K562 (cell line): ENCODE data around the gene FADD. TPM values are rescaled to one million over a fixed set of nuclear protein-coding genes. Genes with fewer than 3 reads are reported as not detected.

ENCODE experiments used
- ATAC-seq: fragments of 200-7000 bp; cut with Tn5 transposase; 3 replicates; pipeline ENCODE4 v1.9.1; 2020; ENCODE audit warnings: moderate library complexity
- BruUV-seq: library from RNA; stranded (reverse); fragments of 400-500 nt; replicated peaks from 2 replicates; lab custom pipeline; 2021; lab: Mats Ljungman, UMichigan
- CTCF ChIA-PET: fragments of 300-600 bp; formaldehyde crosslinking; extraction: SDS; loops from one replicate; lab custom pipeline; 2021; ENCODE audit warnings: low intra/inter-chr PET ratio; lab: Yijun Ruan, JAX
- POLR2A ChIA-PET: fragments of 300-600, 350-650 bp; sonication (Branson Sonifier 250); formaldehyde crosslinking; extraction: SDS; loops from one replicate; lab custom pipeline; 2021; ENCODE audit warnings: antibody characterized with exemption, inconsistent platforms; lab: Yijun Ruan, JAX
- DNase-seq, 4 experiments: peaks; one replicate each; pipeline versions ENCODE4 v3.0.0 to v3.0.0-alpha.2; 2011 to 2018; ENCODE audit warnings: low spot score in 3 of 4, mixed read lengths in 3 of 4; ENCODE audit errors: extremely low read depth in 1 of 4
- FAIRE-seq: peaks from 2 replicates; lab custom pipeline; 2011; peaks lifted over from hg19 to GRCh38; lab: Jason Lieb, UNC
- H2AFZ ChIP-seq: 2 replicates; pipeline ENCODE4 v1.6.0; 2011; ENCODE audit warnings: low read depth, low read length, control low read depth, inconsistent platforms
- H3K27ac ChIP-seq: fragments of 200-600 bp; 3 replicates; pipeline ENCODE4 v1.8.0; 2011; ENCODE audit warnings: low read depth, mild to moderate bottlenecking, control low read depth, inconsistent platforms, low read length, moderate library complexity, mixed read lengths; ENCODE audit errors: extremely low read depth
- H3K27me3 ChIP-seq, 2 experiments: fragments of 300-600 bp in 1 of 2; 2 replicates in 1 of 2; 3 replicates in 1 of 2; pipeline versions ENCODE4 v1.6.0 to v1.8.0; 2011; ENCODE audit warnings: inconsistent platforms in 2 of 2, low read length in 2 of 2, mild to moderate bottlenecking in 1 of 2, mixed read lengths in 1 of 2, moderate library complexity in 1 of 2; ENCODE audit not compliant: control insufficient read depth in 2 of 2, insufficient read depth in 2 of 2
- H3K36me3 ChIP-seq: fragments of 300-600 bp; 3 replicates; pipeline ENCODE4 v1.8.0; 2011; ENCODE audit warnings: mild to moderate bottlenecking, low read length, inconsistent platforms; ENCODE audit not compliant: control insufficient read depth, insufficient read depth
- H3K4me1 ChIP-seq, 2 experiments: fragments of 200-600 bp in 1 of 2; replicated peaks in 1 of 2; 2 replicates in 1 of 2; 3 replicates in 1 of 2; pipeline versions ENCODE4 v1.5.1 to v1.8.0; 2011; ENCODE audit warnings: inconsistent platforms in 2 of 2, low read length in 2 of 2, mild to moderate bottlenecking in 1 of 2, mixed read lengths in 1 of 2, moderate library complexity in 1 of 2; ENCODE audit not compliant: control insufficient read depth in 2 of 2, insufficient read depth in 2 of 2
- H3K4me2 ChIP-seq: 2 replicates; pipeline ENCODE4 v1.6.1; 2011; ENCODE audit warnings: low read length, control low read depth, inconsistent platforms, mixed read lengths; ENCODE audit not compliant: insufficient read depth
- H3K4me3 ChIP-seq: fragments of 200-600 bp; sonication (generic), shearing (Covaris generic); 2 replicates; pipeline ENCODE4 v1.5.1; 2016; ENCODE audit warnings: control low read depth, inconsistent platforms
- H3K79me2 ChIP-seq: fragments of 200-600 bp; 3 replicates; pipeline ENCODE4 v1.8.0; 2011; ENCODE audit warnings: low read length, inconsistent platforms; ENCODE audit not compliant: control insufficient read depth, insufficient read depth
- H3K9ac ChIP-seq, 2 experiments: 2 replicates each; pipeline versions ENCODE4 v1.6.0 to v1.6.1; 2011; ENCODE audit warnings: low read depth in 2 of 2, low read length in 2 of 2, control low read depth in 1 of 2, inconsistent platforms in 1 of 2, mild to moderate bottlenecking in 1 of 2, mixed read lengths in 1 of 2; ENCODE audit not compliant: insufficient read depth in 1 of 2
- H3K9me1 ChIP-seq: one replicate; pipeline ENCODE4 v1.6.0; 2011; ENCODE audit warnings: inconsistent platforms, mild to moderate bottlenecking, low read length, moderate library complexity; ENCODE audit not compliant: control insufficient read depth, insufficient read depth
- H3K9me3 ChIP-seq: replicated peaks from 2 replicates; pipeline ENCODE4 v1.5.1; 2011; ENCODE audit warnings: low read depth, low read length, inconsistent platforms; ENCODE audit not compliant: control insufficient read depth, insufficient read depth
- H4K20me1 ChIP-seq: replicated peaks from 2 replicates; pipeline ENCODE4 v1.6.1; 2011; ENCODE audit warnings: low read length, inconsistent platforms, mixed read lengths; ENCODE audit not compliant: control insufficient read depth, insufficient read depth
- BCOR ChIP-seq: fragments of 450-650 bp; IDR thresholded peaks from 2 replicates; pipeline ENCODE4 v1.6.1; 2016
- BRCA1 ChIP-seq, 2 experiments: fragments of 450-650 bp in 1 of 2; sonication (generic) in 1 of 2; formaldehyde crosslinking in 1 of 2; IDR thresholded peaks; 2 replicates each; pipeline versions ENCODE4 v1.5.0 to v1.6.1; 2017 to 2020; ENCODE audit warnings: mild to moderate bottlenecking in 1 of 2, missing genetic modification reagents in 1 of 2
- CBX1 ChIP-seq: sonication (generic); IDR thresholded peaks from 2 replicates; pipeline ENCODE4 v1.6.1; 2016; ENCODE audit warnings: antibody characterized with exemption, low read depth, mild to moderate bottlenecking
- FOXJ2 ChIP-seq: fragments of 200-800 bp; sonication (Bioruptor generic); IDR thresholded peaks from 2 replicates; pipeline ENCODE4 v1.6.1; 2016; ENCODE audit warnings: missing genetic modification characterization, missing compliant biosample characterization
- FOXK2 ChIP-seq, 2 experiments: fragments of 450-650 bp; IDR thresholded peaks in 1 of 2; conservative IDR thresholded peaks in 1 of 2; 2 replicates each; pipeline ENCODE4 v1.6.1; 2016; ENCODE audit warnings: low read depth in 2 of 2, mild to moderate bottlenecking in 1 of 2
- GATAD2A ChIP-seq: fragments of 450-650 bp; IDR thresholded peaks from 2 replicates; pipeline ENCODE4 v1.6.1; 2017
- KLF6 ChIP-seq: fragments of 250-450 bp; sonication (Bioruptor Pico); IDR thresholded peaks from 2 replicates; pipeline ENCODE4 v1.4.0; 2020; ENCODE audit warnings: mild to moderate bottlenecking, moderate library complexity, borderline replicate concordance
- L3MBTL2 ChIP-seq: fragments of 450-650 bp; IDR thresholded peaks from 2 replicates; pipeline ENCODE4 v1.6.1; 2016; ENCODE audit warnings: mild to moderate bottlenecking, moderate library complexity
- NCOA6 ChIP-seq: fragments of 450-650 bp; IDR thresholded peaks from 2 replicates; pipeline ENCODE4 v1.6.1; 2017; ENCODE audit warnings: mild to moderate bottlenecking
- RUNX1 ChIP-seq: sonication (generic); IDR thresholded peaks from 2 replicates; pipeline ENCODE4 v1.6.1; 2016; ENCODE audit warnings: antibody characterized with exemption, low read depth
- SMC3 ChIP-seq: conservative IDR thresholded peaks from 2 replicates; pipeline ENCODE4 v1.6.1; 2011; ENCODE audit warnings: low read depth, low read length, improper control_type of control experiment; ENCODE audit not compliant: insufficient read depth
- TEAD4 ChIP-seq, 2 experiments: sonication (generic) in 1 of 2; formaldehyde crosslinking in 1 of 2; IDR thresholded peaks; 2 replicates each; pipeline versions ENCODE4 v1.6.1 to v1.8.0; 2012 to 2022; ENCODE audit warnings: borderline replicate concordance in 1 of 2, inconsistent platforms in 1 of 2, low read length in 1 of 2, mild to moderate bottlenecking in 1 of 2, missing genetic modification reagents in 1 of 2
- TSHZ1 ChIP-seq: fragments of 250-450 bp; sonication (Bioruptor Pico); IDR thresholded peaks from 2 replicates; pipeline ENCODE4 v1.4.0; 2020; ENCODE audit warnings: mild to moderate bottlenecking, moderate library complexity
- U2AF2 ChIP-seq: fragments of 200-400 bp; formaldehyde crosslinking; optimal IDR thresholded peaks from 2 replicates; pipeline ENCODE3; 2017; ENCODE audit warnings: low read depth, mild to moderate bottlenecking, low read length
- YBX1 ChIP-seq: fragments of 450-650 bp; IDR thresholded peaks from 2 replicates; pipeline ENCODE4 v1.7.1; 2016; ENCODE audit warnings: mild to moderate bottlenecking
- ZNF184 ChIP-seq: sonication (generic); formaldehyde crosslinking; IDR thresholded peaks from 2 replicates; pipeline ENCODE4 v1.5.0; 2020; ENCODE audit warnings: missing genetic modification reagents
- ZNF253 ChIP-seq: fragments of 250-450 bp; sonication (Bioruptor Pico); conservative IDR thresholded peaks from 2 replicates; pipeline ENCODE4 v1.6.1; 2021; ENCODE audit warnings: mild to moderate bottlenecking
- ZNF507 ChIP-seq: conservative IDR thresholded peaks from 2 replicates; pipeline ENCODE4 v1.6.1; 2017; ENCODE audit warnings: missing genetic modification characterization, missing compliant biosample characterization
- ZNF699 ChIP-seq: fragments of 250-450 bp; sonication (Bioruptor Pico); IDR thresholded peaks from 2 replicates; pipeline ENCODE4 v1.8.0; 2021; ENCODE audit warnings: mild to moderate bottlenecking, moderate library complexity; ENCODE audit not compliant: insufficient replicate concordance
- WGBS: fragments of 100-300 bp; shearing (Covaris generic); methylation state at CpG from one replicate; pipeline ENCODE4 v1.1.6; 2016; ENCODE audit warnings: low coverage, mixed read lengths; ENCODE audit not compliant: insufficient coverage; ENCODE audit errors: missing lambda C conversion rate; 5-methylcytosine and 5-hydroxymethylcytosine counted together
- in situ Hi-C: fragments of 300-500 bp; cut with MboI; formaldehyde crosslinking; loops from 4 replicates; pipeline ENCODE4 v1.15.0; 2018; ENCODE audit warnings: inconsistent platforms, mixed read lengths
- intact Hi-C: fragments of 100-400 bp; cut with micrococcal nuclease; formaldehyde crosslinking; loops from 2 replicates; pipeline ENCODE4 v1.14.2; 2022
- polyA plus RNA-seq, 8 experiments: library from polyadenylated mRNA; depleted of rRNA in 4 of 8; stranded (reverse) in 5 of 8; unstranded in 3 of 8; fragments of >200 nt; fragmentation: Nextera tagmentation in 2 of 8; fragmentation: Illumina TruSeq in 1 of 8; extraction: Ambion mirVana in 2 of 8; extraction: Trizol in 1 of 8; gene quantifications; 2 replicates each; pipeline versions ENCODE4 v1.2.1 to v1.2.3, GENCODE V29; 2011 to 2014; ENCODE audit warnings: inconsistent platforms in 1 of 8, missing spikeins in 1 of 8
- total RNA-seq, 7 experiments: library from RNA; depleted of rRNA in 6 of 7; stranded (reverse); fragments of >200 nt in 6 of 7; fragmentation: Illumina TruSeq in 2 of 7; extraction: Trizol in 2 of 7; gene quantifications; 2 replicates each; pipeline versions ENCODE4 v1.2.1 to v1.2.3, GENCODE V29; 2011 to 2021; ENCODE audit warnings: low replicate concordance in 1 of 7
- TF ChIP-seq, protein P1 (sequence below): fragments of 250-450 bp; sonication (Bioruptor Pico); IDR thresholded peaks from 2 replicates; pipeline ENCODE4 v1.9.0; 2021; ENCODE audit warnings: mild to moderate bottlenecking

The FADD gene
- total and polyA plus RNA-seq, 9 of the 15 experiments (the other 6 are each of a cell fraction or from before 2014, with no cell fraction given) = 0.29 to 26.9 (median 20.4) TPM

DNA sequence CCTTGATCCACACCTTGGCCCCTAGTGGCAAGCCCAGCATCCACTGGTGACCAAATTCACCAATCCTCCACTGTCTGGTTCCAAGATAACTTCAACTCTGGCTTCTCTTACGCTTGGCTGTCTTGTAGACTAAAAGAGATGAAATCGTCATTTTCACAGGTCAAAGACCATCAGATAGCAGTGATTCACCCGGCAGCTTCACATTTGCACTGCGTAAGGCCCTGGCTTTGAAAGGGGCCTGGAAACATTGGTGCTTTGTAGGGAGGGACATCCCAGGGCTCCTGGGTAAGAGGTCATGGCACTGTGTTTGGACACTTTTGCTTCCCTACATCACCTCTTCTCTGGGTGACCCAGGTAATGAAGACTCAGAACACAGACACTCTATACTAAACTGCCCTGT lies 30.1 kb upstream of the FADD start (continued):
- TF ChIP-seq KLF6 = no peak
- TF ChIP-seq YBX1 = no peak
- TF ChIP-seq, protein P1, sequence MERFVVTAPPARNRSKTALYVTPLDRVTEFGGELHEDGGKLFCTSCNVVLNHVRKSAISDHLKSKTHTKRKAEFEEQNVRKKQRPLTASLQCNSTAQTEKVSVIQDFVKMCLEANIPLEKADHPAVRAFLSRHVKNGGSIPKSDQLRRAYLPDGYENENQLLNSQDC (CRISPR knock-in tag) = no peak
- TF ChIP-seq ZNF699 = no peak
- no peak for TF ChIP-seq TEAD4 (IDR thresholded peaks at IDR 0.05; ENCODE audit: low read length)
- TF ChIP-seq TEAD4 (CRISPR knock-in tag; IDR thresholded peaks at IDR 0.05; ENCODE audit: borderline replicate concordance) = no peak

DNA sequence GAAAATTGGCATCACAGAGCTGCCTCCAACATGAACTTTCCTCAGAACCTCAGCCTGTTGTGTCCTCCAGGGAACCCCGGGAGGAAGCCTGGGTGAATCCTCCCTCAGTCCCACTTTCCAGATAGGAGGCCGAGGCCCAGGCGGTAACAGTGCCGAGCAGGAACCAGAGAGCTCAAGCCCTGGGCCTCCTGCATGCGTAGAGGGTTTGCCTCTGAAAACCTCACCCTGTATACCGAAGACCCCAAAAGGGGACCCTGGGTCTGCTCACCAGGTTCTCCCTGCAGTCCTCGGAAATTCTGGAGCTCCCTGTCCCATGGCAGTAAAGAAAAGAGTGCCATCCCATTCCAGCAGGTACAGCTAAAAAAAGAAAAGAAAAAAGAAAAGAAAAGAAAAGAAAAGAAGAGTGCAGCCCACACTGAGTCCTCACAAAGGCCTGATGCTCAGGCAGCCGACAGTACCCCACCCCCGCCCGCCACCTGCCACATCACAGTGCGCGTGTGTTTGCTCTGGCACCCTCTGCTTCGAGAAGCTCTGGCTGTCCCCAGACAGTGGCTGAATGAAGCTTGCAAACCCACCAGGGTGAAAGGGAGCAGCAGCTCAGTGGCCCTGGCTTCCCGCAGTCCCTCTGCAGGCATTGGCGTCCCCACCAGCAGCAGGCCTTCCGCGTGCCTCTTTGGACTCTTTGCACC lies 28.4 kb upstream of the FADD start:
- H3K9me1 ChIP-seq = no peaks in the 10 kb centered on the region
- no peaks in the 10 kb centered on the region for H3K79me2 ChIP-seq
- FAIRE-seq = no peak
- peaks cover 5% of the 10 kb centered on the region; the same call in 1 of the 2 replicates for H4K20me1 ChIP-seq
- intact Hi-C loops (no loop called here), in situ Hi-C loops (no loop called here)
- POLR2A ChIA-PET = no interaction called here
- no peak overlapping the region for H3K9ac ChIP-seq
- peaks cover 0 to 20% of the 10 kb centered on the region in 2 experiments; a peak in 3 of 5 replicates for H3K4me1 ChIP-seq
- H3K4me3 ChIP-seq = no peak overlapping the region
- no peaks in the 10 kb centered on the region for H3K9me3 ChIP-seq
- peak overlapping the region; percentile 63; the same call in 1 of the 2 replicates for H2AFZ ChIP-seq
- 40% methylated on average over 16 of the region's 17 CpGs for WGBS
- CTCF ChIA-PET = no interaction called here
- no peak for ATAC-seq
- H3K27me3 ChIP-seq = peaks cover 11 to 52% of the 10 kb centered on the region in 2 experiments; a peak in 3 of 5 replicates
- no peak overlapping the region for H3K27ac ChIP-seq
- H3K4me2 ChIP-seq = no peak overlapping the region
- DNase-seq = no peak
- H3K36me3 ChIP-seq = no peaks in the 10 kb centered on the region
- no TSS peak for BruUV-seq
- TF ChIP-seq ZNF507 (tag) (no peak), ZNF253 (CRISPR knock-in tag) (no peak), TSHZ1 (no peak), L3MBTL2 (no peak), BCOR (no peak), SMC3 (no peak), GATAD2A (no peak), RUNX1 (no peak), ZNF184 (CRISPR knock-in tag) (no peak), BRCA1 (IDR thresholded peaks at IDR 0.05) (no peak), BRCA1 (CRISPR knock-in tag; IDR thresholded peaks at IDR 0.05) (no peak), U2AF2 (no peak), FOXK2 (conservative IDR thresholded peaks at IDR 0.05 in 1 of 2, IDR thresholded peaks at IDR 0.05 in 1 of 2; ENCODE audit: low read depth in 2 of 2) (no peak), CBX1 (no peak), NCOA6 (no peak), FOXJ2 (no peak)
